SK-N-SH (cell line): ENCODE data around the gene GALNT8.

Experiments
- MEF2A ChIP-seq: IDR thresholded peaks from 2 replicates; pipeline ENCODE4 v1.4.0; 2012; ENCODE audit warnings: low read depth, borderline replicate concordance
- POLR2AphosphoS5 ChIP-seq: IDR thresholded peaks from 2 replicates; pipeline ENCODE4 v1.6.1; 2012; ENCODE audit warnings: low read depth, low read length
- TF ChIP-seq, protein P1 (sequence below): IDR thresholded peaks from 2 replicates; pipeline ENCODE4 v1.4.0; 2012; ENCODE audit warnings: low read depth

- TF ChIP-seq, protein P1, sequence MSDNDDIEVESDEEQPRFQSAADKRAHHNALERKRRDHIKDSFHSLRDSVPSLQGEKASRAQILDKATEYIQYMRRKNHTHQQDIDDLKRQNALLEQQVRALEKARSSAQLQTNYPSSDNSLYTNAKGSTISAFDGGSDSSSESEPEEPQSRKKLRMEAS = no peak
- TF ChIP-seq POLR2AphosphoS5 (no peak), MEF2A (no peak)
Observed at GRCh38 chr12:4705824-4706223, 14.4 kb upstream of the GALNT8 start.
